Thoracic aorta endothelial cell (primary cell): ENCODE measurements around the gene OXT. TPM values are rescaled to one million over a fixed set of nuclear protein-coding genes. Genes with fewer than 3 reads are reported as not detected.

Experiments
- total RNA-seq: library from RNA; depleted of rRNA; stranded (reverse); fragments of >200 nt; gene quantifications from 2 replicates; pipeline ENCODE4 v1.2.3, GENCODE V29; 2012

The OXT gene
- total RNA-seq: not detected in 2 replicates

DNA sequence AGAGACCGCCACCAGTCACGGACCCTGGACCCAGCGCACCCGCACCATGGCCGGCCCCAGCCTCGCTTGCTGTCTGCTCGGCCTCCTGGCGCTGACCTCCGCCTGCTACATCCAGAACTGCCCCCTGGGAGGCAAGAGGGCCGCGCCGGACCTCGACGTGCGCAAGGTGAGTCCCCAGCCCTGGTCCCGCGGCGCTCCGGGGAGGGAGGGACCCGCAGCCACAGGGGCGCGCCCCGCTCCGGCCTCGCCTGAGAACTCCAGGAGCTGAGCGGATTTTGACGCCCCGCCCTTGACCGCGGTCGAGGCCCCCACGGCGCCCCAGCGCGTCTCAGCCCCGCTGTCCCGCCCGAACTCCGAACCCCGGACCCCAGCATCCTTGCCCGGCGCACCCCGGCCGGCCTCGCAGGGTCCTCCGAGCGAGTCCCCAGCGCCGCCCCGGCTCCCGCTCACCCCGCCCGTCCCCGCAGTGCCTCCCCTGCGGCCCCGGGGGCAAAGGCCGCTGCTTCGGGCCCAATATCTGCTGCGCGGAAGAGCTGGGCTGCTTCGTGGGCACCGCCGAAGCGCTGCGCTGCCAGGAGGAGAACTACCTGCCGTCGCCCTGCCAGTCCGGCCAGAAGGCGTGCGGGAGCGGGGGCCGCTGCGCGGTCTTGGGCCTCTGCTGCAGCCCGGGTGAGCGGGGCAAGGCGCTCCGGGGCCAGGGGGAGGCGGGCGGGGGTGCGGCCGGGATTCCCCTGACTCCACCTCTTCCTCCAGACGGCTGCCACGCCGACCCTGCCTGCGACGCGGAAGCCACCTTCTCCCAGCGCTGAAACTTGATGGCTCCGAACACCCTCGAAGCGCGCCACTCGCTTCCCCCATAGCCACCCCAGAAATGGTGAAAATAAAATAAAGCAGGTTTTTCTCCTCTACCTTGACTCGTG lies at the start of gene OXT:
Gene OXT, plus strand, starts transcription at position 11 of the 920 bp plus-strand sequence. Its CDS starts 36 bp downstream, at position 47.

DNA sequence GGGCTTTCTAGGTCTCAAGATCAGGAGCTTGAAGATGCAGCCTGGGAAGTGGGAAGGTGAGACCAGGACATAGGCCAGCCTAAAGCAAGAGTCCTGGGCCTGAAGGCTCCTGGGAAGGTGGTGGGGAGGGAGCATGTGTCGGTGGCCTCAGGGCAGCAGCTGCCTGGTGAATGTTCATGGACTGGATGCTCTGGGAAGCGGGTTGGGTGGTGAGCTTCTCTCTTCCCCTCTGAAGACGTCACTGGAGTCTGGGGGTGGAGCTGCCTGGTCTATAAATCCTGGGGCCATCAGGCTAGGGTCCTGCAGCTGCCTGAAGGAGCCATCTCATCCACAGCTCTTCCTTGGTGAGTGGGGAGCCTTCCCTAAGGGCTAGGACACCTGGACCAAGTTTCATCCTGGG lies 28.1 kb upstream of the OXT start, which contains the start of gene GNRH2:
Gene GNRH2, plus strand, starts transcription at position 301 of the 400 bp plus-strand sequence. CDS start 793 bp downstream, outside the sequence.

DNA sequence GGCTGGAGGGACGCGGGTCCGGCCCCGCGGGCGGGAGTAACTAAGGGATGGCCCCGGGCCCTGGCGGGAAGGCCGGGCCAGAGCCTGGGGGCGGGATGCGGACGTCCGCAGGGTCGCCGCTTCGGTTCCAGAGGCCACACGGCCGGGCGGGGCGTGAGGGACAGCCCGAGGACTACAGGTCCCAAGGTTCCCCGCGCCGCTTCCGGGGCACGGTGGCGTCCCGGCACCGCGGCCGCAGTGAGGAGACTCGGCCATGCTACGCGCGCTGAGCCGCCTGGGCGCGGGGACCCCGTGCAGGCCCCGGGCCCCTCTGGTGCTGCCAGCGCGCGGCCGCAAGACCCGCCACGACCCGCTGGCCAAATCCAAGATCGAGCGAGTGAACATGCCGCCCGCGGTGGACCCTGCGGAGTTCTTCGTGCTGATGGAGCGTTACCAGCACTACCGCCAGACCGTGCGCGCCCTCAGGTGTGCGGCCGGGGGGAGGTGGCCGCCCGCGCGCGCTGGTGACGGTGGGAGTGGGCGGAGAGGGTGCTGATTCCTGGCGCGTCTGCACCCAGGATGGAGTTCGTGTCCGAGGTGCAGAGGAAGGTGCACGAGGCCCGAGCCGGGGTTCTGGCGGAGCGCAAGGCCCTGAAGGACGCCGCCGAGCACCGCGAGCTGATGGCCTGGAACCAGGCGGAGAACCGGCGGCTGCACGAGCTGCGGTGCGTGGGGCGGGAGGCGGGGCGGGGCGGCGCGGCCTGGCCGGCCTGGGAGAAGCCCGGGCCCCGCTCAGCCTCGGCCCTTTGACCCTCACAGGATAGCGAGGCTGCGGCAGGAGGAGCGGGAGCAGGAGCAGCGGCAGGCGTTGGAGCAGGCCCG lies 25.4 kb upstream of the OXT start, which contains the start of gene MRPS26:
Gene MRPS26, plus strand, starts transcription at position 237 of the 861 bp plus-strand sequence. Its CDS starts 17 bp downstream, at position 254.

DNA sequence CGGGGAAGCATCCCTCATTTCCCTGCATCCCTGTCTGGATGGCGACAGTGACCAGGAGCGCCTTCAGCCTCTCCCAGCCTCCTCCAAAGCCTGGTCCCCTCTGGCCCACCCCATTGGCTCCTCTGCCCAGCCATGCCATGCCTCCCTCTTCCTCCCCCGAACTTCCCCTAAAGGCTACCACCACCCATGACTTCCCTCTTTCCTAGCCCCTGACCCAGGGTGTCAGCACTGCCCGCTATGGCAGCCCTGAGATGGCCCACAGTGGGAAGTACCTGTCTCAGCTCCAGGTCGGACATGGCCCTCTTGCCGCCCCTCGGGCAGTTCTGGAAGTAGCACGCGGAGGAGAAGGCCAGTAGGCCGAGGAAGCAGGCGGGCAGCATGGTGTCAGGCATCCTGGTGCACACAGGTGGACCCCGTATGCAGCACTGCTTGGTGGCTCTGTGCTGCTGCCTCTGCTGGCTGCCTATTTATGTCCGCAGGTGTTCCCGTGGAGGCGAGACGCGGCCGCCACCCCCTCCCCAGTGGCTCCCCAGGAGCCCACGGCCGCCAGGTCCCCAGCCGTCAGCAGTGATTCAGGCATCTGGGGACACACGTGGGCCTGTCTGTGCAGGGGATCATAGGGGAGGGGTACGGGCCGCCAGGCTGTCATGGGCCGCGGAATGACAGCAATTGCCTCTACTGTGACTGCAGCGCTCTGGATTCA lies 13.0 kb downstream of the OXT start, which contains the start of gene AVP:
Gene AVP, minus strand, starts transcription at position 442 of the 703 bp plus-strand sequence. Its CDS starts 50 bp downstream, at position 392.

Other genes with a start within 250 kb of the OXT start
- gene PCED1A, start 231.0 kb upstream of the OXT start, total RNA-seq: 13.6 and 16.6 TPM in 2 replicates
- gene VPS16, start 230.9 kb upstream of the OXT start, total RNA-seq: 29.1 and 29.5 TPM in 2 replicates
- 48.3 and 61.7 TPM in 2 replicates for gene PTPRA, start 198.1 kb upstream of the OXT start, total RNA-seq
- gene GNRH2, start 28.0 kb upstream of the OXT start, total RNA-seq: 0.65 and 0.66 TPM in 2 replicates
- 33.6 and 34.7 TPM in 2 replicates for gene MRPS26, start 25.6 kb upstream of the OXT start, total RNA-seq
- not detected in 2 replicates for gene AVP, start 13.1 kb downstream of the OXT start, total RNA-seq
- gene FASTKD5, start 88.2 kb downstream of the OXT start, total RNA-seq: 26.6 and 27.0 TPM in 2 replicates
- gene UBOX5, start 88.2 kb downstream of the OXT start, total RNA-seq: 2.7 and 4.5 TPM in 2 replicates
- 1.9 and 3.2 TPM in 2 replicates for gene LZTS3, start 101.9 kb downstream of the OXT start, total RNA-seq
- 26.8 and 33.0 TPM in 2 replicates for gene DDRGK1, start 133.1 kb downstream of the OXT start, total RNA-seq
- 27.1 and 30.7 TPM in 2 replicates for gene ITPA, start 137.9 kb downstream of the OXT start, total RNA-seq
- 3.6 and 3.9 TPM in 2 replicates for gene SLC4A11, start 167.6 kb downstream of the OXT start, total RNA-seq